Endothelial cell of umbilical vein (primary cell): ENCODE data around the gene UBASH3B.

ENCODE experiments used
- CTCF ChIP-seq, 2 donors: IDR thresholded peaks; 1 replicate in 1 of 2; 2 replicates in 1 of 2; pipeline ENCODE4 v1.5.1; 2011; ENCODE audit warnings: low read length in 2 of 2, mild to moderate bottlenecking in 2 of 2, moderate library complexity in 2 of 2, control low read depth in 1 of 2, inconsistent platforms in 1 of 2, low read depth in 1 of 2; ENCODE audit not compliant: insufficient read depth in 1 of 2; ENCODE audit errors: extremely low read depth in 1 of 2
- EZH2 ChIP-seq: IDR thresholded peaks from 2 replicates; pipeline ENCODE4 v1.6.1; 2012; ENCODE audit warnings: borderline replicate concordance, low read depth, mild to moderate bottlenecking, moderate library complexity, low read length, inconsistent platforms; ENCODE audit not compliant: severe bottlenecking
- GATA2 ChIP-seq: IDR thresholded peaks from 2 replicates; pipeline ENCODE4 v1.7.0; 2011; ENCODE audit warnings: low read depth, mild to moderate bottlenecking, moderate library complexity, mixed read lengths, low read length; ENCODE audit not compliant: insufficient read length, insufficient read depth
- JUN ChIP-seq: IDR thresholded peaks from 2 replicates; pipeline ENCODE4 v1.6.1; 2011; ENCODE audit warnings: borderline replicate concordance, low read depth; ENCODE audit not compliant: insufficient read length, insufficient read depth
- MAX ChIP-seq: IDR thresholded peaks from 2 replicates; pipeline ENCODE4 v1.6.1; 2011; ENCODE audit not compliant: insufficient read depth, insufficient read length
- MYC ChIP-seq: IDR thresholded peaks from one replicate; pipeline ENCODE4 v1.6.1; 2011; ENCODE audit warnings: mild to moderate bottlenecking, low read depth, low read length
- POLR2A ChIP-seq: IDR thresholded peaks from 2 replicates; pipeline ENCODE4 v1.6.1; 2012; ENCODE audit warnings: low read depth, mild to moderate bottlenecking, control low read depth, low read length
- POLR2AphosphoS5 ChIP-seq: IDR thresholded peaks from 2 replicates; pipeline ENCODE4 v1.6.1; 2012; ENCODE audit warnings: low read depth, mild to moderate bottlenecking, control low read depth, low read length, moderate library complexity; ENCODE audit not compliant: insufficient read depth

DNA sequence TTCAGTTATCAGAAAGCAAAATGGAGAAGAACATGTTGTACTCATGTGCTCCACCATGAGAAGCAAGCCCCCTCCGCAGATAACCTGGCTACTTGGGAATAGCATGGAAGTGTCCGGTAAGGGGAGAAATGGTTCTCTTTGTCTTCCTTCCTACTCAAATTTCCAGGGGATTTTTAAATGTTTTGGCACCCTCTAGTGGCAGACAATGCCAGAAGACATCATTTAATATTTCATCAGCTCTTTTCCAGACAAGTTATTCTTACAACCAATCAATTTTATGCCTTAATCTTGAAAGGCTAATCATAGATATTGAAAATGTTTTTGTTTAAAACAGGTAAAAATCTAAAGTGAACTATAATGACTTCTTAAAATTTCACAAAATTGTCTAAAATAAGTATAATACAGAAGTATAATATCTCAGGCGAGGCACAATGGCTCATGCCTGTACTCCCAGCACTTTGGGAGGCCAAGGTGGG, 198.5 kb downstream of the UBASH3B start:
- TF ChIP-seq CTCF (IDR thresholded peaks at IDR 0.05; ENCODE audit: extremely low read depth in 1 of 2, insufficient read depth in 1 of 2, low read depth in 1 of 2, low read length in 2 of 2) (peak; percentile 47 to 63), EZH2 (no peak), POLR2A (no peak), MYC (no peak), JUN (no peak), POLR2AphosphoS5 (no peak), MAX (no peak), GATA2 (no peak)
